Endothelial cell of umbilical vein (primary cell): ENCODE results near the gene SIX6. TPM values are rescaled to one million over a fixed set of nuclear protein-coding genes. Genes with fewer than 3 reads are reported as not detected.
A peak's percentile ranks its signal among the peaks of the same experiment; 100 is the strongest.

ENCODE experiments used
- BruUV-seq: library from RNA; stranded (reverse); fragments of 400-500 nt; replicated peaks from 2 replicates; lab custom pipeline; 2021; lab: Mats Ljungman, UMichigan
- CTCF ChIA-PET: fragments of 300-600, 350-600 bp; sonication (Branson Sonifier 250); formaldehyde crosslinking; loops from one replicate; lab custom pipeline; 2021; ENCODE audit warnings: antibody characterized with exemption, inconsistent platforms; lab: Charles Lee
- POLR2A ChIA-PET: fragments of 300-600, 350-600 bp; sonication (Branson Sonifier 250); formaldehyde crosslinking; loops from one replicate; lab custom pipeline; 2021; ENCODE audit warnings: antibody characterized with exemption, inconsistent platforms; lab: Charles Lee
- DNase-seq: peaks from one replicate; pipeline ENCODE4 v3.0.0-alpha.2; 2011; ENCODE audit warnings: low read depth, low spot score
- FAIRE-seq: peaks from 2 replicates; lab custom pipeline; 2011; peaks lifted over from hg19 to GRCh38; lab: Jason Lieb, UNC
- H2AFZ ChIP-seq: 2 replicates; pipeline ENCODE4 v1.6.0; 2012; ENCODE audit warnings: low read depth, low read length, control low read depth, inconsistent platforms
- H3K27ac ChIP-seq: 2 replicates; pipeline ENCODE4 v1.5.1; 2011; ENCODE audit warnings: low read depth, mild to moderate bottlenecking, control low read depth, low read length, moderate library complexity; ENCODE audit not compliant: insufficient read depth
- H3K27me3 ChIP-seq, 2 experiments: 2 replicates each; pipeline versions ENCODE4 v1.6.0 to v1.6.1; 2011; ENCODE audit warnings: low read length in 2 of 2, mixed read lengths in 1 of 2; ENCODE audit not compliant: control insufficient read depth in 2 of 2, insufficient read depth in 2 of 2
- H3K36me3 ChIP-seq, 2 experiments: 2 replicates in 1 of 2; 3 replicates in 1 of 2; pipeline ENCODE4 v1.5.1; 2011; ENCODE audit warnings: low read length in 2 of 2, mild to moderate bottlenecking in 1 of 2, moderate library complexity in 1 of 2; ENCODE audit not compliant: control insufficient read depth in 2 of 2, insufficient read depth in 2 of 2; ENCODE audit errors: extremely low read depth in 1 of 2
- H3K4me1 ChIP-seq: 3 replicates; pipeline ENCODE4 v1.5.1; 2011; ENCODE audit warnings: mild to moderate bottlenecking, low read length; ENCODE audit not compliant: control insufficient read depth, insufficient read depth; ENCODE audit errors: extremely low read depth
- H3K4me2 ChIP-seq: 2 replicates; pipeline ENCODE4 v1.6.1; 2011; ENCODE audit warnings: low read length, control low read depth, mixed read lengths; ENCODE audit not compliant: insufficient read depth
- H3K4me3 ChIP-seq, 3 experiments: fragments of 200-600 bp in 1 of 3; sonication (generic), shearing (Covaris generic) in 1 of 3; replicated peaks in 1 of 3; 2 replicates each; pipeline ENCODE4 v1.5.1; 2011 to 2016; ENCODE audit warnings: control low read depth in 3 of 3, low read length in 3 of 3, mild to moderate bottlenecking in 2 of 3, inconsistent platforms in 1 of 3, low read depth in 1 of 3, moderate library complexity in 1 of 3; ENCODE audit not compliant: insufficient read depth in 1 of 3
- H3K79me2 ChIP-seq: 2 replicates; pipeline ENCODE4 v1.6.0; 2012; ENCODE audit warnings: low read length, inconsistent platforms; ENCODE audit not compliant: control insufficient read depth, insufficient read depth
- H3K9ac ChIP-seq: replicated peaks from 2 replicates; pipeline ENCODE3; 2011; ENCODE audit warnings: low read length, control low read depth; ENCODE audit not compliant: insufficient read depth; ENCODE audit errors: extremely low read depth
- H3K9me1 ChIP-seq: replicated peaks from 3 replicates; pipeline ENCODE4 v1.6.0; 2011; ENCODE audit warnings: mild to moderate bottlenecking, low read length; ENCODE audit not compliant: control insufficient read depth, insufficient read depth; ENCODE audit errors: extremely low read depth
- H3K9me3 ChIP-seq: replicated peaks from 2 replicates; pipeline ENCODE4 v1.5.1; 2012; ENCODE audit warnings: low read length, inconsistent platforms; ENCODE audit not compliant: control insufficient read depth, insufficient read depth
- H4K20me1 ChIP-seq: replicated peaks from 2 replicates; pipeline ENCODE3; 2011; ENCODE audit warnings: mild to moderate bottlenecking, low read length; ENCODE audit not compliant: control insufficient read depth, insufficient read depth; ENCODE audit errors: extremely low read depth
- FOS ChIP-seq: IDR thresholded peaks from 2 replicates; pipeline ENCODE4 v1.6.1; 2011; ENCODE audit warnings: mild to moderate bottlenecking, low read length, moderate library complexity, borderline replicate concordance; ENCODE audit not compliant: insufficient read depth
- MAX ChIP-seq: IDR thresholded peaks from 2 replicates; pipeline ENCODE4 v1.6.1; 2011; ENCODE audit not compliant: insufficient read depth, insufficient read length
- MYC ChIP-seq: IDR thresholded peaks from one replicate; pipeline ENCODE4 v1.6.1; 2011; ENCODE audit warnings: mild to moderate bottlenecking, low read depth, low read length
- POLR2AphosphoS5 ChIP-seq: IDR thresholded peaks from 2 replicates; pipeline ENCODE4 v1.6.1; 2012; ENCODE audit warnings: low read depth, mild to moderate bottlenecking, control low read depth, low read length, moderate library complexity; ENCODE audit not compliant: insufficient read depth
- dilution Hi-C: fragments of 300-500 bp; cut with MboI; formaldehyde crosslinking; loops from one replicate; pipeline ENCODE4 v1.15.0; 2019; ENCODE audit warnings: low sequenced_read_pairs; ENCODE audit not compliant: extremely low pct_ligation_motif_present
- intact Hi-C: fragments of 100-400 bp; cut with micrococcal nuclease; formaldehyde crosslinking; loops from one replicate; pipeline ENCODE4 v1.10.0; 2022
- polyA plus RNA-seq, 4 experiments: library from polyadenylated mRNA; depleted of rRNA in 3 of 4; stranded (reverse) in 3 of 4; unstranded in 1 of 4; fragments of >200 nt; gene quantifications; 2 replicates each; pipeline versions ENCODE4 v1.2.1 to v1.2.3, GENCODE V29; 2011 to 2012; ENCODE audit warnings: missing spikeins in 1 of 4
- total RNA-seq: library from RNA; stranded (reverse); gene quantifications from 2 replicates; pipeline ENCODE4 v1.2.3, GENCODE V29; 2021
- TF ChIP-seq, protein P1 (sequence below), 2 donors: IDR thresholded peaks; 1 replicate in 1 of 2; 2 replicates in 1 of 2; pipeline ENCODE4 v1.5.1; 2011; ENCODE audit warnings: low read length in 2 of 2, mild to moderate bottlenecking in 2 of 2, moderate library complexity in 2 of 2, control low read depth in 1 of 2, inconsistent platforms in 1 of 2, low read depth in 1 of 2; ENCODE audit not compliant: insufficient read depth in 1 of 2; ENCODE audit errors: extremely low read depth in 1 of 2

The SIX6 gene
- total and polyA plus RNA-seq, 2 donors (not counting 3 experiments of a cell fraction or from before 2014, with no cell fraction given): not detected

DNA sequence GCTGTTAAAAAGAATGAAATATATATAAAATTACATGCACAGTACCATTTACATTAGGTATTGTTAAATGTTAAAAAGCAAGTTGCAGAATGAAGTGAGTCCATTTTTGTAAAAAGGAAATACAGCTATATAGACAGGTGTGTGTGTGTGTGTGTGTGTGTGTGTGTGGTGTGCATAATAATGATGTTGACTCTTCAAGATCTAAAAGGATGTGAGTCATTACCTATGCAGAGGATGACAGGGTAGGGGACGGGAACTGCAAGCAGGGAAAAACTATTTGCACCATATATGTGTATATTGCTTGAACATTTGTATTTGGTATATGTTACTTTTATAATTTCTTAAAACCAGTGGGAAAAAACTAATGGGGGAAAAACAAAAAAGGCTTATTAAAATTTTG, 26.2 kb upstream of the SIX6 start:
- Histone ChIP-seq H3K4me2 (no peak overlapping the region), H2AFZ (no peak overlapping the region), H3K4me1 (no peaks in the 10 kb centered on the region), H4K20me1 (no peaks in the 10 kb centered on the region), H3K27ac (no peak overlapping the region), H3K9me1 (no peaks in the 10 kb centered on the region), H3K79me2 (no peaks in the 10 kb centered on the region), H3K27me3 (peaks cover 19 to 53% of the 10 kb centered on the region in 2 experiments), H3K9me3 (no peaks in the 10 kb centered on the region), H3K9ac (no peak overlapping the region), H3K36me3 (no peaks in the 10 kb centered on the region), H3K4me3 (no peak overlapping the region)
- POLR2A ChIA-PET: no interaction called here
- TF ChIP-seq MAX (no peak), FOS (peak; percentile 36)
- no peak for FAIRE-seq
- intact Hi-C loops: loop anchor here (10.0 kb wide), 1 partner anchor 238 kb away; the partner anchor contains the start of gene PPM1A
- no TSS peak for BruUV-seq
- dilution Hi-C loops: no loop called here
- CTCF ChIA-PET: interaction anchor here (1.2 to 2.1 kb wide), 2 partner anchors 131 to 133 kb away, joined by 3 to 6 read pairs; no protein-coding TSS in a partner anchor
- DNase-seq: no peak

GRCh38 chr14:60485057-60485597, 23.8 kb upstream of the SIX6 start:
- no peak for FAIRE-seq
- TF ChIP-seq, protein P1, sequence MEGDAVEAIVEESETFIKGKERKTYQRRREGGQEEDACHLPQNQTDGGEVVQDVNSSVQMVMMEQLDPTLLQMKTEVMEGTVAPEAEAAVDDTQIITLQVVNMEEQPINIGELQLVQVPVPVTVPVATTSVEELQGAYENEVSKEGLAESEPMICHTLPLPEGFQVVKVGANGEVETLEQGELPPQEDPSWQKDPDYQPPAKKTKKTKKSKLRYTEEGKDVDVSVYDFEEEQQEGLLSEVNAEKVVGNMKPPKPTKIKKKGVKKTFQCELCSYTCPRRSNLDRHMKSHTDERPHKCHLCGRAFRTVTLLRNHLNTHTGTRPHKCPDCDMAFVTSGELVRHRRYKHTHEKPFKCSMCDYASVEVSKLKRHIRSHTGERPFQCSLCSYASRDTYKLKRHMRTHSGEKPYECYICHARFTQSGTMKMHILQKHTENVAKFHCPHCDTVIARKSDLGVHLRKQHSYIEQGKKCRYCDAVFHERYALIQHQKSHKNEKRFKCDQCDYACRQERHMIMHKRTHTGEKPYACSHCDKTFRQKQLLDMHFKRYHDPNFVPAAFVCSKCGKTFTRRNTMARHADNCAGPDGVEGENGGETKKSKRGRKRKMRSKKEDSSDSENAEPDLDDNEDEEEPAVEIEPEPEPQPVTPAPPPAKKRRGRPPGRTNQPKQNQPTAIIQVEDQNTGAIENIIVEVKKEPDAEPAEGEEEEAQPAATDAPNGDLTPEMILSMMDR (IDR thresholded peaks at IDR 0.05; ENCODE audit: extremely low read depth in 1 of 2, insufficient read depth in 1 of 2, low read depth in 1 of 2, low read length in 2 of 2): no peak
- TF ChIP-seq MYC (no peak), POLR2AphosphoS5 (no peak)
- Histone ChIP-seq H3K9me3 (no peaks in the 10 kb centered on the region), H3K27me3 (peaks cover 25 to 69% of the 10 kb centered on the region in 2 experiments), H3K4me1 (no peaks in the 10 kb centered on the region), H3K9me1 (no peaks in the 10 kb centered on the region), H3K27ac (no peak overlapping the region), H3K4me3 (peak overlapping the region in 1 of 3 experiments; percentile 11), H3K36me3 (no peaks in the 10 kb centered on the region), H3K9ac (no peak overlapping the region), H3K4me2 (peak overlapping the region; percentile 11), H4K20me1 (no peaks in the 10 kb centered on the region), H3K79me2 (no peaks in the 10 kb centered on the region), H2AFZ (peak overlapping the region; percentile 64)
- ChIA-PET CTCF (interaction anchor here (1.0 kb wide), 1 partner anchor 17 kb away, joined by 3 read pairs; no protein-coding TSS in a partner anchor), POLR2A (no interaction called here)
- BruUV-seq: no TSS peak
- DNase-seq: no peak
- dilution Hi-C loops (no loop called here), intact Hi-C loops (loop anchor here (2.0 to 10.0 kb wide), 2 partner anchors 26 to 240 kb away; partner anchors contain the start of gene PPM1A)
